VCaP (cell line): ENCODE data around the gene NRXN2.

Source experiments
- H3K27ac ChIP-seq: fragments of 450-650 bp; 2 replicates; pipeline ENCODE4 v1.5.1; 2017
- CTCF ChIP-seq: fragments of 450-650 bp; conservative IDR thresholded peaks from 2 replicates; pipeline ENCODE4 v1.5.1; 2017; ENCODE audit warnings: mild to moderate bottlenecking, moderate library complexity

The NRXN2 gene

GRCh38 chr11:64751580-64751979 lies 28.6 kb upstream of the NRXN2 start:
- TF ChIP-seq CTCF = no peak
- H3K27ac ChIP-seq = no peak overlapping the region

DNA sequence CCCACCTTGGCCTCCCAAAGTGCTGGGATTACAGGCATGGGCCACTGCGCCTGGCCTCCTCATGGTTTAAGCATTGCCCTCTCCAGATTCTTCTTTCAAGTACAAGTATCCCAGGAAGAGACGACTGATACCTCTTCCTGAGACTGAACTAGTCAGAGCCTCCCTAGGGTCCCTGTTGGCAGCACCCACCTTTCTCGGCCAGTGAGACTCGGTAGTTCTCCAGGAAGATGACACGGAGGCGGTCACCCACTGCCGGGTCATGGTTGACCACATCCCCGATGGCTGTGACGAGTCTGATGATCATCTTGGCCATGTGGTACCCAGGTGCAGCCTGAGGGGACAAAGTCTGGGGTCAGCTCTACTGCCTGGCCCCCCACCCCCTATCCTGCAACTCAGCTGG lies 28.1 kb upstream of the NRXN2 start:
- TF ChIP-seq CTCF = no peak
- no peak overlapping the region for H3K27ac ChIP-seq

- TF ChIP-seq CTCF = peak; percentile 33
- no peak overlapping the region for H3K27ac ChIP-seq
Measured at GRCh38 chr11:64750361-64751054, 27.5 kb upstream of the NRXN2 start.

- H3K27ac ChIP-seq = no peak overlapping the region
- no peak for TF ChIP-seq CTCF
Measured at GRCh38 chr11:64747961-64748665, 25.1 kb upstream of the NRXN2 start.

GRCh38 chr11:64746486-64746885 lies 23.5 kb upstream of the NRXN2 start:
- no peak for TF ChIP-seq CTCF
- H3K27ac ChIP-seq = no peak overlapping the region

DNA sequence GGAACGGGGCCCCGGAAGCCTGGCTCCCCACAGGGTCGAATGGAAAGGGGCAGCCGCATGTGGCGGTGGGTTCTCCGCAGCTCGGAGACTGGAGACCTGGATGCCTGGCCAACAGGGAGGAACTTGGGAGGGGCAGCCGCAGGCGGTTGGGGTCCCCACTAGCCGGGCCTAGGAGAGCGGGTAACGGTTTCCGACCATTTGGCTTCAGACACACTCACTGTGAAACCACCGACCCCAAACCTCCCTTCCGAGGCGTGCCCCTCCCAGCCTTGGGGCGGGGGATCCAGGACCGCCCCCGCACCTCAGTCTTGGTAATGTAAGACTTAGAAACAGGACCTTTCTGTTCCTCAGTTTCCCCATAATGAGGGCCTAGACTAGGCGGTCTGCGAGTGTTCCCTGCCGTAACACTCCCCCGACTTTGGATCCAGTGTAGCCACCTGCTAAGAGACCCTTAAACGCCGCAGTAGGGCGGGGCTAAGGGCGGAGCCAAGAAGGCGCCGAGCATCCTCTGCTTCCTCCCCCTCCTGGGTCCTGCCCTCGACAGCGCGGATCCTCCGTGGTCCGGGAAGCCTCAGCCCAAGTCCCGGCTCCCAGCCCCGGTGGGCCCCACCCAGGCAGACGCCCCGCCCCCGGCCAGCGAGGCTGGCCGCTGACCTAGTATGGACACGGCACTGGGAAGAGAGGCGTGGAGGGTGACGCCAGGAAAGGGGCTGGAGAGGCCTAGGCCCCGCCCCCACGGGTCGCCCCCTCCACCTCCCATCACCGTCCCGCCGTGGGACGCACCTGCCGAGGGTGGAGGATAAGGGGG lies 22.7 kb upstream of the NRXN2 start:
- H3K27ac ChIP-seq = peak overlapping the region; percentile 59; the same call in 1 of the 2 replicates
- TF ChIP-seq CTCF = no peak

GRCh38 chr11:64745189-64745520 lies 22.2 kb upstream of the NRXN2 start:
- TF ChIP-seq CTCF = no peak
- H3K27ac ChIP-seq = peak overlapping the region; percentile 59; the same call in 1 of the 2 replicates
